Neural cell (in vitro differentiated cells): ENCODE data around the gene ACIN1. TPM values are rescaled to one million over a fixed set of nuclear protein-coding genes. Genes with fewer than 3 reads are reported as not detected.

Experiments used
- H2AFZ ChIP-seq: fragments of 200-600, 300-800 bp; sonication (generic), shearing (Covaris generic); 2 replicates; pipeline ENCODE4 v1.6.0; 2014; ENCODE audit warnings: low read depth, mild to moderate bottlenecking, antibody characterized with exemption, low read length, moderate library complexity
- H3F3A ChIP-seq: fragments of 200-600 bp; shearing (Covaris generic); 2 replicates; pipeline ENCODE4 v1.6.1; 2016; ENCODE audit warnings: mild to moderate bottlenecking, moderate library complexity, mixed read lengths, antibody characterized with exemption, low read length; ENCODE audit not compliant: insufficient read depth, poor library complexity, severe bottlenecking
- H3K27ac ChIP-seq: fragments of 200-600, 300-800 bp; sonication (generic), shearing (Covaris generic); 2 replicates; pipeline ENCODE4 v1.5.1; 2014; ENCODE audit warnings: mild to moderate bottlenecking, low read length, moderate library complexity
- H3K27me3 ChIP-seq: fragments of 300-800, 200-600 bp; sonication (generic), shearing (Covaris generic); 2 replicates; pipeline ENCODE4 v1.6.0; 2014; ENCODE audit warnings: mild to moderate bottlenecking, low read depth, low read length, moderate library complexity; ENCODE audit not compliant: insufficient read depth
- H3K36me3 ChIP-seq: fragments of 300-800, 200-600 bp; sonication (generic), shearing (Covaris generic); 2 replicates; pipeline ENCODE4 v1.5.1; 2014; ENCODE audit warnings: mild to moderate bottlenecking, antibody characterized with exemption, low read length, moderate library complexity; ENCODE audit not compliant: insufficient read depth
- H3K4me2 ChIP-seq: fragments of 300-800, 200-600 bp; sonication (generic), shearing (Covaris generic); 2 replicates; pipeline ENCODE4 v1.6.0; 2014; ENCODE audit warnings: mild to moderate bottlenecking, low read length
- H3K4me3 ChIP-seq: fragments of 300-800, 200-600 bp; sonication (generic), shearing (Covaris generic); 2 replicates; pipeline ENCODE4 v1.5.1; 2014; ENCODE audit warnings: mild to moderate bottlenecking, low read length, moderate library complexity
- H3K79me2 ChIP-seq: fragments of 200-600 bp; shearing (Covaris generic); replicated peaks from 2 replicates; pipeline ENCODE4 v1.6.0; 2014; ENCODE audit warnings: mild to moderate bottlenecking, low read length, moderate library complexity; ENCODE audit not compliant: insufficient read depth
- H3K9ac ChIP-seq: fragments of 300-800, 200-600 bp; sonication (generic), shearing (Covaris generic); 2 replicates; pipeline ENCODE4 v1.6.1; 2016; ENCODE audit warnings: mild to moderate bottlenecking, low read length, mixed read lengths
- H3K9me2 ChIP-seq: fragments of 200-600 bp; shearing (Covaris generic); 2 replicates; pipeline ENCODE4 v1.6.1; 2016; ENCODE audit warnings: mild to moderate bottlenecking, low read length, mixed read lengths; ENCODE audit not compliant: insufficient read depth
- H3K9me3 ChIP-seq: fragments of 200-600, 300-800 bp; sonication (generic), shearing (Covaris generic); 2 replicates; pipeline ENCODE4 v1.6.1; 2016; ENCODE audit warnings: mild to moderate bottlenecking, mixed run types, low read length, moderate library complexity, mixed read lengths
- H4K20me1 ChIP-seq: fragments of 200-600 bp; shearing (Covaris generic); 2 replicates; pipeline ENCODE4 v1.6.1; 2016; ENCODE audit warnings: mild to moderate bottlenecking, mixed run types; ENCODE audit not compliant: insufficient read depth
- EP300 ChIP-seq: fragments of 450-650 bp; conservative IDR thresholded peaks from 2 replicates; pipeline ENCODE4 v1.6.1; 2014; ENCODE audit warnings: antibody characterized with exemption, mild to moderate bottlenecking, moderate library complexity; ENCODE audit not compliant: poor library complexity, severe bottlenecking
- EZH2 ChIP-seq: fragments of 200-600, 300-800 bp; shearing (Covaris generic), sonication (generic); IDR thresholded peaks from 2 replicates; pipeline ENCODE4 v1.6.1; 2014; ENCODE audit warnings: antibody characterized with exemption, low read length, borderline replicate concordance, mild to moderate bottlenecking; ENCODE audit not compliant: insufficient read depth, poor library complexity, severe bottlenecking
- MXI1 ChIP-seq: fragments of 450-650 bp; conservative IDR thresholded peaks from 2 replicates; pipeline ENCODE4 v1.6.1; 2014; ENCODE audit warnings: antibody characterized with exemption, mild to moderate bottlenecking; ENCODE audit not compliant: poor library complexity, severe bottlenecking
- POLR2AphosphoS5 ChIP-seq: IDR thresholded peaks from 2 replicates; pipeline ENCODE4 v1.6.1; 2012
- RAD21 ChIP-seq: fragments of 450-650 bp; conservative IDR thresholded peaks from 2 replicates; pipeline ENCODE4 v1.6.1; 2014; ENCODE audit warnings: antibody characterized with exemption, mild to moderate bottlenecking, moderate library complexity
- REST ChIP-seq: IDR thresholded peaks from 2 replicates; pipeline ENCODE4 v1.6.1; 2012; ENCODE audit warnings: borderline replicate concordance
- SMC3 ChIP-seq: fragments of 450-650 bp; conservative IDR thresholded peaks from 2 replicates; pipeline ENCODE4 v1.6.1; 2014; ENCODE audit warnings: antibody characterized with exemption, mild to moderate bottlenecking, moderate library complexity; ENCODE audit not compliant: poor library complexity
- TAF1 ChIP-seq: IDR thresholded peaks from 2 replicates; pipeline ENCODE4 v1.6.1; 2012; ENCODE audit warnings: low read depth
- polyA minus RNA-seq: library from RNA; depleted of rRNA, polyadenylated mRNA; stranded (reverse); fragments of >200 nt; gene quantifications from 2 replicates; pipeline ENCODE4 v1.2.3, GENCODE V29; 2014
- polyA plus RNA-seq: library from polyadenylated mRNA; depleted of rRNA; stranded (reverse); fragments of >200 nt; gene quantifications from 2 replicates; pipeline ENCODE4 v1.2.3, GENCODE V29; 2014
- TF ChIP-seq, protein P1 (sequence below): fragments of 450-650 bp; IDR thresholded peaks from 2 replicates; pipeline ENCODE4 v1.5.1; 2014; ENCODE audit warnings: antibody characterized with exemption, mild to moderate bottlenecking, moderate library complexity; ENCODE audit not compliant: poor library complexity, severe bottlenecking

The ACIN1 gene, protein sequence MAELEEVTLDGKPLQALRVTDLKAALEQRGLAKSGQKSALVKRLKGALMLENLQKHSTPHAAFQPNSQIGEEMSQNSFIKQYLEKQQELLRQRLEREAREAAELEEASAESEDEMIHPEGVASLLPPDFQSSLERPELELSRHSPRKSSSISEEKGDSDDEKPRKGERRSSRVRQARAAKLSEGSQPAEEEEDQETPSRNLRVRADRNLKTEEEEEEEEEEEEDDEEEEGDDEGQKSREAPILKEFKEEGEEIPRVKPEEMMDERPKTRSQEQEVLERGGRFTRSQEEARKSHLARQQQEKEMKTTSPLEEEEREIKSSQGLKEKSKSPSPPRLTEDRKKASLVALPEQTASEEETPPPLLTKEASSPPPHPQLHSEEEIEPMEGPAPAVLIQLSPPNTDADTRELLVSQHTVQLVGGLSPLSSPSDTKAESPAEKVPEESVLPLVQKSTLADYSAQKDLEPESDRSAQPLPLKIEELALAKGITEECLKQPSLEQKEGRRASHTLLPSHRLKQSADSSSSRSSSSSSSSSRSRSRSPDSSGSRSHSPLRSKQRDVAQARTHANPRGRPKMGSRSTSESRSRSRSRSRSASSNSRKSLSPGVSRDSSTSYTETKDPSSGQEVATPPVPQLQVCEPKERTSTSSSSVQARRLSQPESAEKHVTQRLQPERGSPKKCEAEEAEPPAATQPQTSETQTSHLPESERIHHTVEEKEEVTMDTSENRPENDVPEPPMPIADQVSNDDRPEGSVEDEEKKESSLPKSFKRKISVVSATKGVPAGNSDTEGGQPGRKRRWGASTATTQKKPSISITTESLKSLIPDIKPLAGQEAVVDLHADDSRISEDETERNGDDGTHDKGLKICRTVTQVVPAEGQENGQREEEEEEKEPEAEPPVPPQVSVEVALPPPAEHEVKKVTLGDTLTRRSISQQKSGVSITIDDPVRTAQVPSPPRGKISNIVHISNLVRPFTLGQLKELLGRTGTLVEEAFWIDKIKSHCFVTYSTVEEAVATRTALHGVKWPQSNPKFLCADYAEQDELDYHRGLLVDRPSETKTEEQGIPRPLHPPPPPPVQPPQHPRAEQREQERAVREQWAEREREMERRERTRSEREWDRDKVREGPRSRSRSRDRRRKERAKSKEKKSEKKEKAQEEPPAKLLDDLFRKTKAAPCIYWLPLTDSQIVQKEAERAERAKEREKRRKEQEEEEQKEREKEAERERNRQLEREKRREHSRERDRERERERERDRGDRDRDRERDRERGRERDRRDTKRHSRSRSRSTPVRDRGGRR
- polyA plus RNA-seq, result 132 and 143 TPM in 2 replicates
- polyA minus RNA-seq, result 137 and 139 TPM in 2 replicates

- Histone ChIP-seq H3F3A (no peaks in the 10 kb centered on the region), H3K9me2 (no peaks in the 10 kb centered on the region), H4K20me1 (no peaks in the 10 kb centered on the region), H3K27me3 (no peaks in the 10 kb centered on the region), H3K4me3 (peak within 1 kb of the TSS; percentile 74), H3K9me3 (no peaks in the 10 kb centered on the region), H3K4me2 (peak within 1 kb of the TSS; percentile 94), H2AFZ (peak within 1 kb of the TSS; percentile 92), H3K79me2 (peaks cover 44% of the 10 kb centered on the region), H3K27ac (peak within 1 kb of the TSS; percentile 96), H3K9ac (peak within 1 kb of the TSS; percentile 96), H3K36me3 (no peaks in the 10 kb centered on the region)
- TF ChIP-seq TAF1 (peak; percentile 93), EP300 (peak; percentile 62), MXI1 (peak; percentile 20), RAD21 (peak; percentile 29), POLR2AphosphoS5 (peak; percentile 98), REST (peak; percentile 97), SMC3 (no peak), EZH2 (no peak)
- TF ChIP-seq, protein P1, sequence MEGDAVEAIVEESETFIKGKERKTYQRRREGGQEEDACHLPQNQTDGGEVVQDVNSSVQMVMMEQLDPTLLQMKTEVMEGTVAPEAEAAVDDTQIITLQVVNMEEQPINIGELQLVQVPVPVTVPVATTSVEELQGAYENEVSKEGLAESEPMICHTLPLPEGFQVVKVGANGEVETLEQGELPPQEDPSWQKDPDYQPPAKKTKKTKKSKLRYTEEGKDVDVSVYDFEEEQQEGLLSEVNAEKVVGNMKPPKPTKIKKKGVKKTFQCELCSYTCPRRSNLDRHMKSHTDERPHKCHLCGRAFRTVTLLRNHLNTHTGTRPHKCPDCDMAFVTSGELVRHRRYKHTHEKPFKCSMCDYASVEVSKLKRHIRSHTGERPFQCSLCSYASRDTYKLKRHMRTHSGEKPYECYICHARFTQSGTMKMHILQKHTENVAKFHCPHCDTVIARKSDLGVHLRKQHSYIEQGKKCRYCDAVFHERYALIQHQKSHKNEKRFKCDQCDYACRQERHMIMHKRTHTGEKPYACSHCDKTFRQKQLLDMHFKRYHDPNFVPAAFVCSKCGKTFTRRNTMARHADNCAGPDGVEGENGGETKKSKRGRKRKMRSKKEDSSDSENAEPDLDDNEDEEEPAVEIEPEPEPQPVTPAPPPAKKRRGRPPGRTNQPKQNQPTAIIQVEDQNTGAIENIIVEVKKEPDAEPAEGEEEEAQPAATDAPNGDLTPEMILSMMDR, result no peak
These were observed at the start of gene ACIN1 for GRCh38 chr14:23094666-23095195. ACIN1 (minus strand) TSS chr14:23095136; CDS start chr14:23095112, 24 bp downstream.
